GM19035 (cell line): ENCODE results near the gene OCA2.
"Not testable (repeated sequence)": the region's sequence is repeated elsewhere in the genome, so short reads cannot be mapped to it uniquely, and the experiment has no call there.

Experiments used
- ATAC-seq: cut with Tn5 transposase; IDR thresholded peaks from one replicate; pipeline ENCODE4 v1.9.1; 2021; ENCODE audit not compliant: unreplicated experiment

The OCA2 gene

DNA sequence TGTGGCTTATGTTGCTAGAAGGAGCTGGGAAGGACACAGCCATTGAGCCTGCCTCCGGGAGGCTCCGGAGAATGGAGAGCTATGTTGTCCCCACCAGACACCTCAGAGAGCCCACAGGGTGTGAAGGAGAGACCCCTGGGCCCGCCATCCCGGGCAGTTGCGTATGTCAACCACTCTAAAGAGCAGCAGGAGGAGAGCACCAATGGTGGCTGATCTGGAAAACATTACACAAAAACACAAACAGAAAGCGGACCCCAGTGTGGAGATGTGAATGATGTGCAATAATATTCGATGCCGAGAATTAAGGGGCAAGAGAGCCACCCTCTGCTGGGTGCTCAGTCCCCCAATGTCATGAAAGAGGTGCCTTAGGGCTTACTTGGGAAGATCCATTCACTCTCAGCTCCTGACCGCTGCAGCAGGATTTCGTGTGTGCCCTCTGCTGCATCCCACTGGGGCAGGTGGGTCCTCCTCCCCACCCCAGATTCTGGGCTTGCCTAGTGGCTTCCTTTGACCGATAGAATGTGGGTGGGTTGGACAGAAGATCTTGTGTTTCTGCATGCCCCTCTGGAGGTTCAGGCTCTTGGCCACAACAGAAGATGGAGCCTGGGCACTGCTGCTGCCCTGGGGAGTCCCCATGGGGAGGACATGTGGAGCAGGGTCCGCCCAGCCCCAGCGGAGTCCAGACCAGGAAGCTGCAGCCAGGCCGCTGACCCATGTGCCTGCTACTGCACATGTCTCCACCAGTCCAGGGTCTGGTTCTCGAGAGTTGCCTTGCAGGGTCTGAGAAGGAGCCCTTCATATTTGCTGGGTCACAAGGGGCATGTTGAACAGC is 245.3 kb downstream of the OCA2 start:
- ATAC-seq, result no peak

DNA sequence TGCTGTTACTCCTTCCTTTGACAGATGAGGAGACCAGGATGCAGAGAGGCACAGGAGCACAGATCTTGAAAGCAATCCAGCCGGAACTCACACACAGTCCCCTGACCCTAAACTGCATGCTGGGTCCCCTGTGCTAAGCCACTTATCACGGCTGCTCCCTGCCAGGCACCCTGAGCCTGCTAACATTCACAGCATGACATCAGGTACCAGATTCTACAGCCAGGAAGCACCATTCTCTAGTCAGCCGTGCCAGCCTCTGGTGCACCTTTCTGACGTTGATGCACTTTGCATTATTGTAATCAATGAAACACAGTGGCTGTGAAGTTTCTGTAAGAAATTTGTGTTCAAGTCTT is 247.3 kb downstream of the OCA2 start:
- ATAC-seq, result no peak

DNA sequence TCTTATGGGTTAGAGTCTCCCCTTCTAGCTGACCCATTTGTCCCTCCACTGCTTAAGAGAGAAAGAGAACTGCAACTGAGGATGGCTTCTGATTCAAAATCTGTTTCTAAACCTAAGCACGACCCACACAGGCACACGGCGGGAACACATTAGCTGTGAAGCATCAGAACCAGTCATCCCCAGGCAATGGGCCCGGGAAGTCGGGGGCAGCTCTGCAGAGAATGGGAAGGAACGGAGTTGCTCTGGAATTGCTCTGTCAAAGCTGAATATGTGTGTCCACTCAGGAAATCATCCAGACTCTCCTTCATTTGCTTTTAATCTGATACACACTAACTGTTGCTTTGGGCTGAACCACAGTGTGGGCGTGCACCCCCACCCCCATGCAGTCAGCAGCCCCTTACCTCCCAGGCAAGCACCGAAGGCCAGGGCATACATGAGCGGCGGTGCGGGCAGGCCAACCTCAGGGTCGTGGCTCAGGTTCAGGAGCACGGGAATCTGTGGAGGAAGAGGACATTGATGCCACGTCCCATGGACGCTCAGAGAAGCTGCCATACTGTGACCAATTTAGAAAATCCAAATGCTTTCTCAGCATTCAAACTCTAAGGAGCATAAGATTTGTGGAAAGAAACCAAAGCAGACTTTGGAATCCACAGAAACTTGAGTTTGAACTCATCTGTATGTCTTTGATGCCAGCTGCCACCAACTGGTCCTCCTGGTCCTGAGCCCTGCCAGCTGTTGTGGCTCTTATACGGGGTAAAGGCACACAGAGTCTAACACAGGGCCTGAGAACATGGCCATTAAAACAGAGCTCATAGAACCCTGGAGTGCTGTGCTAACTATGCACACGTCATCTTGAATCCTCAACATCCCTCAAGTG is 247.9 kb downstream of the OCA2 start:
- ATAC-seq, result no peak

DNA sequence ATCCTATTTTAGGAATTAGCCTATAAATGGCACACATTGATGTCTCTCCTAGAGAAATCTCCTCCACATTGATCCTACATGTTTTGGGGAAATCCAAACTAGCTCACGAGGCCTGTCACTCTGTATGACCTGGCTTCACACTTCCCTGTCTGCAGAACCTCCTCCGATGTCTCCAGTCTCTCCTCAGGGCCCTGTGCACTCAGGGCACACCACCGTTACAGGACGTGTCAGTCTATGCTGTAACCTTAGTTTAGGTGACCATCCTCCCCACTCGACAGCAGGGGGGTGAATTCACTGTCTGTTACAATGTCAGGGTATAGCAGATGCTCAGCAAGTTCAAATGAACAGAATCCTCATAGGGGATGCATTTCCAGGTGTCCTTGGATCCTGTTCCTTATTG is 249.1 kb downstream of the OCA2 start:
- ATAC-seq, result no peak

DNA sequence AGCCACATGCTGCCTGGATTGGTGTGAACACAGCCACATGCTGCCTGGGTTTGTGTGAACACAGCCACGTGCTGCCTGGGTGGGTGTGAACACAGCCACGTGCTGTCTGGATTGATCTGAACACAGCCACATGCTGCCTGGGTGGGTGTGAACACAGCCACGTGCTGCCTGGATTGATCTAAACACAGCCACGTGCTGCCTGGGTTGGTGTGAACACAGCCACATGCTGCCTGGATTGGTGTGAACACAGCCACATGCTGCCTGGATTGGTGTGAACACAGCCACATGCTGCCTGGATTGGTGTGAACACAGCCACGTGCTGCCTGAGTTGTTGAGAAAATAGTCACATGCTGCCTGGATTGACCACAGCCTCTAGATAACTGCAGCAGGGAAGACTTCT is 250.2 kb downstream of the OCA2 start:
- ATAC-seq, result not testable (repeated sequence)

DNA sequence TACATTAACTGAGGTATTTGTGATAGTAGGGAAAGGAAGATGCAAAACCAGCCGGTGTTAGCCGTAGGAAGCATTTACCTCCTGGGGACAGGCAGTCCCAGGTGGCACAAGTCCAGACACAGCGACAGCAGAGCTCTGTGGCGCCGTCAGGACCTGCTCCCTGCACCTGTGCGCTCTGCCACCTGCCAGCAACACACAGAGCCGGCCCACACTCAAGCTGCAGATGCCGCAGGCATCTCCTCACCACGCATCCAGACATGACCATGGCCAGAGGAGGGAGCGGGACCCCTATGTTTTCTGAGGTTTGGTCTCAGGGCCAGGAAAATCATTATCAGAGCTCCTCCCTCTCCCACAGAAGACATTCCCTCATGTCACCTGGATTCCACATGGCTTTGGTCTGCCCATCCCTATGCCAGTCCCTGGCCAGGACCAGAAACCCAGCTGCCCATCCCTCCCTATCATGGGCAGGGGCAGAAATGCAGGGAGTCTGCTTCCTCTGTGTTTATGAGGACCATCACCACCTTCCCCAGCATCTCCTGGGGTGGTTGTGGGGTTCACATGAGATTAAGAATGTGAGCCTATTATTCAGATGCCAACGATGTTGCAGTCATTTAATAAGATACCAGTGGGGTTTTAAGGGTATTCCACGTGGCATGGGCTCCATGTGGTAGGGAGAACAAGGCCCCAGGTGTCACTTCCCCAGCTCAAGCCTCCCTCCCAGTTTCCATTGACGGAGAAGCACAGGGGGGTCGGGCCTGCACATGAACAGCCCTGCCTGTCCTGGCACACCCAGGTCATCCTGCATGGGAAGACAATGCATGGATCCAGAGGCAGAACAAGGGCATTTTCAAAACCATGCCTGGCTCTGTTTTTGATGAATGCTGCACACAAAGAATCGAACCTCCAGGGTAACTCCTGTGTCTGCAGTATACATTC is 251.1 kb downstream of the OCA2 start:
- no peak for ATAC-seq

DNA sequence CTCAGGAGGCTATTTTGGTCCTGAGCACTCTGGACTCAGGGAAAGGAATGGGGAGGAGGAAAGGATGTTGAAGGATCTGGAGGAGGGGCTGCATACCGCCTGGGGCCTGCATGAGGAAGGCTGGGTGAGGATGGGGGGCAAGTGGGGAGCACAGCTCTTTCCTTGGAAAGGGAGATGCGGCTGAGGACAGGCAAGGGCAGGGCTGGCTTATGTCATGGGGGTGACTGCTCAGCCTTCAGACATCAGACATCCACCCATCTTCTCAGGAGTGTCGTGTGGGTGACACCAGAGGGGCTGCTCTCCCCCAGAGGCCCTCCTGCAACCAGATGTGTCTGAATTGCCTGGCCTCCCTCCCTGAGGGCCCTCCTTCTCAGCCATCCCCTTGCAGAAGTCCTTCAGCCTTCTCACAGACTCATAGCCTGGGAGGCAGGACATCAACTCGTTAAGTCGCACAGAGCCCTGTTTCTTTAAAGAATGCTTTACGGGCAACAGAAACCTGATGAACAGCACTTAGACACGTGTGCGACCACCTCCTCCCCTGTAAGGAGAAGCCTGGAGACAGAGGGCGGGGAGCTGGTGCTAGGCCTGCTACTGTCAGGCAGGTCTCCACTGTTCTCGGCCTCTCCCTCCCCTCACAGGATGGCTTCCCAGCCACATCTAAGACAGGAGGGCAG is 252.3 kb downstream of the OCA2 start:
- no peak for ATAC-seq

DNA sequence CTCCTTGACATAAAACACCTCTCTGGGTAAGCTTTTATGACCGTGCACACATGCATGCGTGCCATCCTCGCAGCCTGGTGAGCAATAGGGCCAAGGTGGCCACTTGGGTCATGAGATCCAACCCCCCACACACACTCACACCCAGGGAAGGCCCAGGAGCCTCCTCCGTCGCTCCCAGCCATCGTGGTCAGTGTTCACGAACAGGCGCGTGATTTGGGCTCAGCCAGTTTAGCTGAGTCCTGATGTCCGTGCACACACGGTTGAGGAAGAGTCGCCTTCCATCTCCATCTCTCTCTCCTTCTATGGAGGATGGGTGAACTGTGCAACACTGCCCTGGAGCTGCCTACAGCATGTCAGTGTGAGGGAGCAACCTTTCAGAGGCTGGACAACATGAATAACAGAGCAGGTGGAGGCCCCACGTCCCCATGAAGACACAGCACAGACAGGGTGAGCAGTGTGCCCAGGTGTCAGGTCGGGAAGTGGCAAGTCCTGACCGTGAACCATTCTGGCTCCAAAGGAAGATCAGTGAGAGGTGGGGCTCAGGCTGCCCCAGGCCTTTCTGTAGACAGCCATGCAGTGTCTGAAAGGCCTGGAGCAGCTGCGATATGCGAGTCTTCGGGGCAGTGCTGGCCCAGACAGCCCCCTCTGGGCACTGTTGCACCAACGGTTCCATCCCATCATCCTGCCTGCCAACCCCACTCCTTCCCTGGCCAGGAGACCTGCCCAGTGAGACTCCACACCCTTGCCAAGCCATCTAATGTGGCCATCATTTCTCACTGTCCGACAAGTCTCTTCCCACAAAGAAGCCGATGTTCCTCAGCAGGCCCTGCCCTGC is 253.4 kb downstream of the OCA2 start:
- ATAC-seq, result no peak

DNA sequence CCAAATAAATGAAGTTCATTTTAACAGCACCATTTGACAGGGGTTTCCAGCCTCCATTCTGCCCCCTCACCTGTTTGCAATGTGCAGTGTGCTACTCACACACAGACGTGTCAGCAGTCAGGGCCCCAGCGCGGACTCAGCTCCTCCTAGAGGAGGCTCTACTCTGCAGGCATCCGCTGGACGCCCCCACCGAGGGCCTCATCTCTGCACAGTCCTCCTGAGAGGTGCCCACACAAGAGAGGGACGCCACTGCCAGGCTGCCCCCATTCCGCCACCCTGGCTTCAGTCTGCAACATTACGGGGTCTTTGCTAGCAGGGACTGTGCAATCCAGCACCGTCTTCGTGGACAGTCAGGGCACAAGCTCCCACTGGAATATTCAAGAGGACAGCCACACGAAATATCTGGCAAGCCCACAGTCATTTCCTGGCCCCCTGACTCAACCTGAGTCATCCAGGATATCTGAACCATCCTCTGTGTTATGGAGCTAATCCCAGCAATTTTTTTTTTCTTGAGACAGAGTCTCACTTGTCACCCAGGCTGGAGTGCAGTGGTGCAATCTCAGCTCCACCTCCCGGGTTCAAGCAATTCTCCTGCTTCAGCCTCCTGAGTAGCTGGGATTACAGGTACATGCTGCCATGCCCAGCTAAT is 255.0 kb downstream of the OCA2 start:
- ATAC-seq, result no peak

DNA sequence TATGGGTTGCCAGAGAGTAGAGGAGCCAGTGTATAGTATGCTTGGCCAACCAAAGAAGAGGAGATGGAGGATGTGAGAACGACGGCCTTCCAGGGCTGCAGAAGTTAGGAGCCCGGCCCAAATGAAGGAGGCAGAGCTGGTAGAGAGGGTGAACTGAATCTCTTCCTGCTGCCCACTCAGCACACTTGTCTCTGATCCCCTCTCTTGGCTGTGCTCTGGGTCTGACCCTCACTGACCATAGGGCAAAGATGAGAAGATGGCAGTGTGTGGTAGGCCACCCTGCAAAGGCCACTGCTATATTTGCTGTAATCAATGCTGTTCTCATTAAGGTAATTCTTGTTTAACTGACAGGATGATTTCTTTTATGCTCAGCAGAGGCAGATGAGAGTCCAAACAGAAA is 256.0 kb downstream of the OCA2 start:
- ATAC-seq, result no peak

DNA sequence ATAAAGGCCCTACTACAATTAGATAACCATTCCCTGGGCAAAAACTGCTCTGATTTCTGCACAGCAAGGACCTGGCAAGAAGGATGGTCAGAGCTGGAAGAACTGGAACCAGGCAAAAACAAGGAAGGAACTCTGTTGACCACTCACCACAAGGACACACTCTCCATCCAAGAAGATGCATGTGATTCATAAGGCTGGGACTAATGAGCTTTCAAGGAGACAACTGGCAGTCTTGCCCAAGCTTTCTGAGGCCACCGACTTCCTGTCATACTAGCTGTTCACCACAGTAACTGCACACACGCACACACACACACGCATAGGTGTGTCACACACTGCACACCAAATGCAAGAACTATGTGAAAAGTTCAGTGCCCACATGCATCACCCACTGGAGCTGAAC is 256.6 kb downstream of the OCA2 start:
- no peak for ATAC-seq

DNA sequence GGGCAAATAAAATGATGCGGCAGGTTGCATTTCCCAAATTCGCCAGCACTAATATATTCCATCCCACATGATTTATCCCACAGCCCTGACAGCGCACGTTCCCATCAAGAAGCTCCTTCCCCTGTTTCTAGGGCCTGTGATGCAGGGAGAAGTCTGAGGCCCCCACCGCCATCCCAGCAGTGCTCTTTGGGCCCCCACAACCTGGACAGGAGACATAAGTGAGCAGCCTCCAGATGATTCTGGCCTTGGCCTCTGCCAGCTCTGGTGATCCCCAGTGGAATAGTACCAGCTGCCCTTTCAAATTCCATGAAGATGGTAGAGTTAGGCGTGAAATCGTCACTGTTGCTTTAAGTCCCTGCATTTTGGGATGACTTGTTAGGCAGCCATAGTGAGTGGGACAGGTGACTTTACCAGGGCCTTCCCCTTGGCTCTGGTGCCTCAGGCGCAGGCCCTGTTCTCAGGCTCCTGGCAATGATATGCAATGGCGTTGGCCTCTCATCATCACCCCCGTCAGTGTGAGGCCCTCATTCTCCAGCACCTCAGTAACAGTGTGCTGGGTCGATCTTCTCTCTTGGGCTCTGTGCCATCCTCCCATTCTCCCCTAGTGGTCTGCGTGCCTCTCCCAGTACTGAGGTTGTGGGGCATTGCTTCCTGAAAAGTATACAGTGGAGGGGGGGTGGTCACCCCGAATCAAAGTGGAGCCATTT is 263.7 kb downstream of the OCA2 start:
- no peak for ATAC-seq

DNA sequence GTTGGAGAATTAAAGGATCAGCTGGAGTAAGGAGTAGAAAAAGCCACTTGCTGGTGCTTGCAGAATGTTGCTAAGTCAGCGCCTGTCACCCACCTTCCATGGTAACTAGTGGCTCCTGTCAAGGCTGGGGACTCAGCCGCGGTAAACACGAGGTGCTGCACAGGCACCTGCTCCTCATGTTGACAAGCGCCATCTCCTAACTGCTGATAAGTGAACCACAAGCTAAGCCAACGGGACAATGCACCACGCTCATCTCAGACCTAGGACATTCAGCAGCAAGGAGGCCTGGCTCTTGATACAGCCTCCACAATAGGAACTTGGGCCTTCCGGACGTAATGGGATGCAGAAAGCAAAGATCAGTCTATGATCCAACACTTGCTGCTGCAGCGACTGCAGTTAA is 264.4 kb downstream of the OCA2 start:
- no peak for ATAC-seq

DNA sequence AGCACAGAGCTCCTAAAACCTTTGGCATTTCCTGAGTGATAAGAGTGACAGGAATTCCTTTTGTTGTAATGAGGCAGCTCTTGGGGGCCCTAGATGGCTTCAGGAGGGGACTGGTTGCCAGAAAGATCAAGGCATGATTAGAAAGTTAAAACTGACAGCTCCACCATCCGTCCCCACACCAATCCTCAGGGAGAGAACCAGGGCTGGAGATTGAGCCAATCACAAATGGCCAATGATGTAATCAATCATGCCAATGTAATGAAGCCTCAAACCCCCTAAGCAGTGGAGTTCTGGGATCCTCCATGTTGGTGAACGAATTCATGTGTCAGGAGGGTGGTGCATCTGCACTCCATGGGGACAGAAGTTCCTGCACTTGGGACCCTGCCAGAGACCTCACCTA is 265.1 kb downstream of the OCA2 start:
- no peak for ATAC-seq

DNA sequence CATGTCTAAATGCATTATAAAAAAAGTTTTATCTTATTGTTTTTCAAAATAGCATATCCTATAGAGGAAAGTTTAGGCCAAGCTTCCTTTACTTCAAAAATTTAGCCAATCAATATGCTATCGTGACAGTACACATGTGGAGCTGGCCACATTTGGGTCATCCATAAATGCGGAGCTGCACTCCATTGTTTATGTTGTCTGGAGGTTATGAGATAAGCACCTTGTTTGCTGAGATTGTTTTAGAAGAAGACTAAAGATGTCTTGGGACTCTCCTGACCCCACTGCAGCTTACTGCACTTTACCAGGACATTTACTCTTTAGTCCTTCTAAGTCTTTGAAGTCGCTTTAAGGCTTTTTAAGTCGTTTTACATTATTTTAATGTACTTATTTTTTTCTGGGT is 265.9 kb downstream of the OCA2 start:
- no peak for ATAC-seq

DNA sequence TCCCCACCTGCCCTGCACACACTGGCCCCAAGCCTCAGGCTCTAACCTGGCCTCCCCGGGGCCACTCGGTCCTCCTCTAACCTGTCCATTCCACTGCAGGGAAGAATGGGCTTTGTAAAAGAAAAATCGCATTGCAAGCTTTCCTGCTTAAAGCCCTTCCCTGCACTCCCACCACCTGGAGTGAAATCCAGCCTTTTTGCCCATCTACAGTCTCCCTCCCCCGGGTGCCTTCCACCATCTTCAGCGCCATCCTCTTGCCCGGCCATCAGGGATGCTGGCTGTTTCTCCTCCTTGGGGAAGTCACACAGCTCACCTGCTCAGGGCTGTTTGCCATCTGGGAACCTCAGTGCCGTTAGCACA is 266.9 kb downstream of the OCA2 start:
- ATAC-seq, result no peak

DNA sequence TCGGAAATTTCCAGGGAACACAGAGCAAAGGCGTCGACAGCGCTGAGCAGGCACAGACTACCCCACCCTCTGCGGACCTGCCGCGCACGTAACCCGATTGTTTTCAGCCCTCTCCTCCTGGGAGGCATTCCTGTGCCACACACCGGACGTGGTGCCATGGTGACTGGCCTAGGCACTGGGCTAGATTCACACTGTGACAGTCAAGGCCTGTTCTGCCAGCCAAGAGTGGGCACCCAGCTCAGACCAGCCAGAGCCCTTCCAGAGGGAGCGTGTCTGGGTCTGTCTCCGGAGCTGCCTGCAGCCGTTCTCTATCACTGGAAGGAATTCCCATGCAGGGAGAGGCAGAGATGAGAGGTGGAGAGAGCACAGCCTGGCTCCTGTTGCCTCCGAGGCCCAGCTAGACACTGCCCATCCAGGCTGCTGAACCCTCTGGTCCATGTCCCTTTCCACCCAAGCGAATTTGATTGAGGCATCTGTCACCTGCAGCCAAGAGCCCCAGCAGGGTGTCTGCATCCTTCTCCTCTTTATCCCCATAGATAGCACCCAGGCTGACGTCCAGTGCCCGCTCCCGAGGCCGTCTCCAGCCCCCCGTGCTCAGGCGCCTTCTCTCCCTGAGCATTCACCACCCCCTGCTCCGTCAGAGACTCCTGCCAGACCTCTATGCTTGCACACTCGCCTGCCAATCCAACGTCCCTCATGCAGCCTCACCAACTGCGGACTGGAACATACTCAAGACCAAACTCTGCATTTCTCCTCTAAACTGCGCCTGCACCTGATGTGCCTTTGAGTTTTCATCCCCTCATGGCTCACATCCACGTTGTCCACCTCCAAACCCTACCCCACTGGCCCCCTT is 267.5 kb downstream of the OCA2 start:
- no peak for ATAC-seq

DNA sequence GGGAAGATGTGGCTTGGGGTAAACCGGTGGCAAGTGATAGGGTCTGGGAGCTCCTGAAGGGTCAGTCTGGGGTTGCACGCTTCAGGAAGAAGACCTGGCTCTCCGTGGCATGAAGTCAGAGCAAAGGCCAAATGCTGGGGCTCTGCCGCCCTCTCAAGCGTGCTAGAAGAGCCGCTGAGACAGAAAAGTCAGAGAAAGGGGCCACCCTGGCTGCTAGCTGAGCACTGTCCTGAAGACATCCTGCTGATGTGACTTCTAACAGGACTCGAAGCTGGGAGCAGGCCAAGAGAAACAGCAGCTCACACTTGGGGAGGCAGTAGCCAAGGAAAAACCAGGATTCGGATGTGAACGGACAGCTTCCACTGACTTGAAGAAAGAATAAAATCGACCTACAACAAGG is 270.4 kb downstream of the OCA2 start:
- ATAC-seq, result no peak
